H1 (cell line): Measurements from ENCODE around the gene AMZ1.

Source experiments
- BRCA1 ChIP-seq: IDR thresholded peaks from 2 replicates; pipeline ENCODE4 v1.6.1; 2012; ENCODE audit warnings: low read depth, low read length, improper control_type of control experiment
- NRF1 ChIP-seq: IDR thresholded peaks from 2 replicates; pipeline ENCODE4 v1.6.1; 2011; ENCODE audit warnings: mild to moderate bottlenecking, low read depth, low read length, improper control_type of control experiment
- POLR2A ChIP-seq, 2 experiments: IDR thresholded peaks; 1 replicate in 1 of 2; 2 replicates in 1 of 2; pipeline ENCODE4 v1.6.1; 2011; ENCODE audit warnings: low read depth in 2 of 2, low read length in 2 of 2, mild to moderate bottlenecking in 2 of 2; ENCODE audit errors: control extremely low read depth in 1 of 2
- TAF1 ChIP-seq: IDR thresholded peaks from 2 replicates; pipeline ENCODE4 v1.6.1; 2011; ENCODE audit warnings: mild to moderate bottlenecking, low read depth, low read length
- TF ChIP-seq, protein P1 (sequence below), 3 experiments: IDR thresholded peaks; 1 replicate in 2 of 3; 2 replicates in 1 of 3; pipeline versions ENCODE4 v1.5.1 to v1.6.1; 2011; ENCODE audit warnings: low read length in 3 of 3, mild to moderate bottlenecking in 3 of 3, inconsistent platforms in 2 of 3, low read depth in 1 of 3, moderate library complexity in 1 of 3; ENCODE audit not compliant: insufficient read depth in 1 of 3; ENCODE audit errors: control extremely low read depth in 1 of 3

DNA sequence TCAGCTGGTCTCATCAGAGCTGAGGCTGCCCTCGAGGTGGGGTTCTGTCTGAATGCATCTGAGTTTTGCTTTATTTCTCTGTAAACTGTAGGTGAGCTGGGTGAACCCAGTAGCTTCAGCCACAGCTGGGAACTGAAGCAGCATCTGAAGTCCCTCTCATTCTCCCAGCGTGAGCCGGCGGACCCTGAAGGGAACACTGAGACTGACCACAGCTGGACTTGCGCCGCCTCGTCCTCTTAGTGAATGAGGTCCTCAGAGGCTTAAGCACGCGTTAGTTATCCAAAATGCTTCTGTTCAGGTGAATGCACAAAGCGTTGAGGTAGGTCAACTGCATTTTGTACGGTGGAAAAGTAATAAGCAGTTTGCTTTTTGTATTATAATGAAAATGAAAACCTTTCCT is 76.6 kb downstream of the AMZ1 start:
- TF ChIP-seq, protein P1, sequence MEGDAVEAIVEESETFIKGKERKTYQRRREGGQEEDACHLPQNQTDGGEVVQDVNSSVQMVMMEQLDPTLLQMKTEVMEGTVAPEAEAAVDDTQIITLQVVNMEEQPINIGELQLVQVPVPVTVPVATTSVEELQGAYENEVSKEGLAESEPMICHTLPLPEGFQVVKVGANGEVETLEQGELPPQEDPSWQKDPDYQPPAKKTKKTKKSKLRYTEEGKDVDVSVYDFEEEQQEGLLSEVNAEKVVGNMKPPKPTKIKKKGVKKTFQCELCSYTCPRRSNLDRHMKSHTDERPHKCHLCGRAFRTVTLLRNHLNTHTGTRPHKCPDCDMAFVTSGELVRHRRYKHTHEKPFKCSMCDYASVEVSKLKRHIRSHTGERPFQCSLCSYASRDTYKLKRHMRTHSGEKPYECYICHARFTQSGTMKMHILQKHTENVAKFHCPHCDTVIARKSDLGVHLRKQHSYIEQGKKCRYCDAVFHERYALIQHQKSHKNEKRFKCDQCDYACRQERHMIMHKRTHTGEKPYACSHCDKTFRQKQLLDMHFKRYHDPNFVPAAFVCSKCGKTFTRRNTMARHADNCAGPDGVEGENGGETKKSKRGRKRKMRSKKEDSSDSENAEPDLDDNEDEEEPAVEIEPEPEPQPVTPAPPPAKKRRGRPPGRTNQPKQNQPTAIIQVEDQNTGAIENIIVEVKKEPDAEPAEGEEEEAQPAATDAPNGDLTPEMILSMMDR (IDR thresholded peaks at IDR 0.05; ENCODE audit: control extremely low read depth in 1 of 3, insufficient read depth in 1 of 3, low read depth in 1 of 3, low read length in 3 of 3): no peak
- no peak for TF ChIP-seq POLR2A (IDR thresholded peaks at IDR 0.05; ENCODE audit: control extremely low read depth in 1 of 2, low read depth in 2 of 2, low read length in 2 of 2)
- no peak for TF ChIP-seq TAF1
- TF ChIP-seq BRCA1: no peak
- no peak for TF ChIP-seq NRF1
